Effector memory CD8-positive, alpha-beta T cell (primary cell): Measurements from ENCODE around the gene PTPRH.
A peak's percentile ranks its signal among the peaks of the same experiment; 100 is the strongest.

Experiments used
- ATAC-seq: fragments of 150-1000 bp; cut with Tn5 transposase; replicated peaks from 2 replicates; pipeline ENCODE4 v1.10.0; 2021; ENCODE audit warnings: mild to moderate bottlenecking, moderate library complexity
- DNase-seq, 3 experiments: peaks; one replicate each; pipeline ENCODE4 v3.0.0; 2021
- H3K27ac Mint-ChIP-seq, 2 donors: one replicate each; pipeline ENCODE4 v1.8.0; 2022; ENCODE audit warnings: mild to moderate bottlenecking in 2 of 2, mixed read lengths in 2 of 2, moderate library complexity in 2 of 2
- H3K27me3 Mint-ChIP-seq, 2 donors: one replicate each; pipeline ENCODE4 v1.8.0; 2022; ENCODE audit warnings: mixed read lengths in 2 of 2
- H3K36me3 Mint-ChIP-seq: one replicate; pipeline ENCODE4 v1.8.0; 2022; ENCODE audit warnings: mild to moderate bottlenecking, moderate library complexity, mixed read lengths; ENCODE audit not compliant: insufficient read depth
- H3K4me1 Mint-ChIP-seq, 2 donors: one replicate each; pipeline ENCODE4 v1.8.0; 2022; ENCODE audit warnings: low read depth in 2 of 2, mixed read lengths in 2 of 2
- H3K4me3 Mint-ChIP-seq, 2 donors: one replicate each; pipeline ENCODE4 v1.8.0; 2022; ENCODE audit warnings: mild to moderate bottlenecking in 2 of 2, mixed read lengths in 2 of 2, moderate library complexity in 2 of 2
- H3K9me3 Mint-ChIP-seq, 2 donors: one replicate each; pipeline ENCODE4 v1.8.0; 2022; ENCODE audit warnings: mixed read lengths in 2 of 2

The PTPRH gene

GRCh38 chr19:55199620-55200204 is 9.6 kb downstream of the PTPRH start:
- DNase-seq (no peak), ATAC-seq (no peak)
- Mint-ChIP-seq H3K27ac (no peak overlapping the region), H3K36me3 (peaks cover 7% of the 10 kb centered on the region), H3K4me3 (no peak overlapping the region), H3K9me3 (no peaks in the 10 kb centered on the region), H3K27me3 (peaks cover 55 to 81% of the 10 kb centered on the region in 2 donors), H3K4me1 (no peaks in the 10 kb centered on the region)

- no peak overlapping the region for H3K4me3 Mint-ChIP-seq
- no peak for DNase-seq
- H3K9me3 Mint-ChIP-seq = no peaks in the 10 kb centered on the region
- H3K27me3 Mint-ChIP-seq = peaks cover 45 to 77% of the 10 kb centered on the region in 2 donors
- H3K4me1 Mint-ChIP-seq = no peaks in the 10 kb centered on the region
- no peak for ATAC-seq
- peaks cover 7% of the 10 kb centered on the region for H3K36me3 Mint-ChIP-seq
- H3K27ac Mint-ChIP-seq = no peak overlapping the region
These were observed 10.7 kb downstream of the PTPRH start for GRCh38 chr19:55198651-55199050.

- Mint-ChIP-seq H3K4me3 (no peak overlapping the region), H3K27me3 (peaks cover 42 to 80% of the 10 kb centered on the region in 2 donors), H3K4me1 (no peaks in the 10 kb centered on the region), H3K9me3 (no peaks in the 10 kb centered on the region), H3K27ac (no peak overlapping the region), H3K36me3 (peaks cover 7% of the 10 kb centered on the region)
- no peak for ATAC-seq
- no peak for DNase-seq
These were observed 11.8 kb downstream of the PTPRH start for GRCh38 chr19:55197528-55197927.

- DNase-seq (no peak), ATAC-seq (no peak)
- Mint-ChIP-seq H3K9me3 (no peaks in the 10 kb centered on the region), H3K27me3 (peaks cover 42 to 79% of the 10 kb centered on the region in 2 donors), H3K27ac (no peak overlapping the region), H3K4me3 (no peak overlapping the region), H3K36me3 (peaks cover 9% of the 10 kb centered on the region), H3K4me1 (no peaks in the 10 kb centered on the region)
These were observed 12.5 kb downstream of the PTPRH start for GRCh38 chr19:55196803-55197202.

GRCh38 chr19:55193481-55193880 is 15.8 kb downstream of the PTPRH start:
- no peaks in the 10 kb centered on the region for H3K9me3 Mint-ChIP-seq
- peaks cover 26 to 58% of the 10 kb centered on the region in 2 donors for H3K27me3 Mint-ChIP-seq
- DNase-seq (no peak), ATAC-seq (no peak)
- H3K27ac Mint-ChIP-seq = no peak overlapping the region
- peaks cover 0 to 3% of the 10 kb centered on the region in 2 donors for H3K4me1 Mint-ChIP-seq
- peaks cover 9% of the 10 kb centered on the region for H3K36me3 Mint-ChIP-seq
- no peak overlapping the region for H3K4me3 Mint-ChIP-seq

GRCh38 chr19:55189403-55189835 is 19.9 kb downstream of the PTPRH start:
- H3K4me1 Mint-ChIP-seq = peaks cover 0 to 3% of the 10 kb centered on the region in 2 donors
- DNase-seq (no peak), ATAC-seq (no peak)
- H3K27ac Mint-ChIP-seq = no peak overlapping the region
- no peaks in the 10 kb centered on the region for H3K9me3 Mint-ChIP-seq
- no peak overlapping the region for H3K4me3 Mint-ChIP-seq
- H3K27me3 Mint-ChIP-seq = peaks cover 25 to 52% of the 10 kb centered on the region in 2 donors
- peaks cover 2% of the 10 kb centered on the region for H3K36me3 Mint-ChIP-seq

- Mint-ChIP-seq H3K9me3 (no peaks in the 10 kb centered on the region), H3K4me1 (peaks cover 0 to 3% of the 10 kb centered on the region in 2 donors), H3K36me3 (peaks cover 2% of the 10 kb centered on the region), H3K27me3 (peaks cover 33 to 54% of the 10 kb centered on the region in 2 donors), H3K27ac (no peak overlapping the region), H3K4me3 (no peak overlapping the region)
- DNase-seq (no peak), ATAC-seq (no peak)
These were observed 20.7 kb downstream of the PTPRH start for GRCh38 chr19:55188625-55189024.

- Mint-ChIP-seq H3K27ac (peak overlapping the region in 1 of 2 donors; percentile 8), H3K4me1 (peaks cover 0 to 3% of the 10 kb centered on the region in 2 donors), H3K27me3 (peaks cover 36 to 54% of the 10 kb centered on the region in 2 donors), H3K4me3 (no peak overlapping the region), H3K9me3 (no peaks in the 10 kb centered on the region), H3K36me3 (peaks cover under 1% of the 10 kb centered on the region)
- no peak for DNase-seq
- ATAC-seq = no peak
These were observed 23.2 kb downstream of the PTPRH start for GRCh38 chr19:55186080-55186479.

GRCh38 chr19:55181740-55182139 is 27.6 kb downstream of the PTPRH start:
- H3K36me3 Mint-ChIP-seq = peaks cover 29% of the 10 kb centered on the region
- H3K4me3 Mint-ChIP-seq = peak overlapping the region in 1 of 2 donors; percentile 33
- ATAC-seq (no peak), DNase-seq (no peak)
- peak overlapping the region in 1 of 2 donors; percentile 96 for H3K27ac Mint-ChIP-seq
- no peaks in the 10 kb centered on the region for H3K9me3 Mint-ChIP-seq
- H3K4me1 Mint-ChIP-seq = peaks cover 4 to 18% of the 10 kb centered on the region in 2 donors
- H3K27me3 Mint-ChIP-seq = peaks cover 53 to 94% of the 10 kb centered on the region in 2 donors

- Mint-ChIP-seq H3K36me3 (peaks cover 29% of the 10 kb centered on the region), H3K27ac (peak within 1 kb of the TSS; percentile 96 to 97), H3K4me3 (peak within 1 kb of the TSS; percentile 79 to 82), H3K4me1 (peaks cover 4 to 18% of the 10 kb centered on the region in 2 donors), H3K9me3 (no peaks in the 10 kb centered on the region), H3K27me3 (peaks cover 50 to 94% of the 10 kb centered on the region in 2 donors)
- peak; percentile 23 for ATAC-seq
- DNase-seq = peak; percentile 52 to 60 (median 59)
These were observed 29.5 kb downstream of the PTPRH start, which contains the start of gene SYT5 for GRCh38 chr19:55179606-55180484. SYT5 (minus strand) TSS chr19:55180289; CDS start chr19:55179041, 1,248 bp downstream.

GRCh38 chr19:55178781-55179599 is 30.3 kb downstream of the PTPRH start:
- Mint-ChIP-seq H3K27me3 (peaks cover 52 to 94% of the 10 kb centered on the region in 2 donors), H3K36me3 (peaks cover 29% of the 10 kb centered on the region), H3K9me3 (no peaks in the 10 kb centered on the region), H3K27ac (peak overlapping the region; percentile 96 to 97), H3K4me3 (peak overlapping the region; percentile 79 to 82), H3K4me1 (peaks cover 10 to 19% of the 10 kb centered on the region in 2 donors)
- DNase-seq = peak; percentile 98
- peak; percentile 87 for ATAC-seq

- no peak for ATAC-seq
These were observed 33.2 kb downstream of the PTPRH start for GRCh38 chr19:55176076-55176475.

More at GRCh38 chr19:55176076-55176475, 33.2 kb downstream of the PTPRH start:
- H3K4me1 Mint-ChIP-seq = peaks cover 23 to 28% of the 10 kb centered on the region in 2 donors
- peaks cover 28% of the 10 kb centered on the region for H3K36me3 Mint-ChIP-seq
- H3K4me3 Mint-ChIP-seq = no peak overlapping the region
- H3K27me3 Mint-ChIP-seq = peaks cover 59 to 100% of the 10 kb centered on the region in 2 donors
- H3K27ac Mint-ChIP-seq = no peak overlapping the region
- H3K9me3 Mint-ChIP-seq = peaks cover 0 to 2% of the 10 kb centered on the region in 2 donors
- DNase-seq = no peak
